HS-5 (cell line): ENCODE data around the gene CD36.
"Not testable (repeated sequence)": the region's sequence is repeated elsewhere in the genome, so short reads cannot be mapped to it uniquely, and the experiment has no call there.

ENCODE experiments used
- DNase-seq: peaks from one replicate; pipeline ENCODE4 v3.0.0-alpha.2; 2012; ENCODE audit warnings: low read depth

The CD36 gene

DNA sequence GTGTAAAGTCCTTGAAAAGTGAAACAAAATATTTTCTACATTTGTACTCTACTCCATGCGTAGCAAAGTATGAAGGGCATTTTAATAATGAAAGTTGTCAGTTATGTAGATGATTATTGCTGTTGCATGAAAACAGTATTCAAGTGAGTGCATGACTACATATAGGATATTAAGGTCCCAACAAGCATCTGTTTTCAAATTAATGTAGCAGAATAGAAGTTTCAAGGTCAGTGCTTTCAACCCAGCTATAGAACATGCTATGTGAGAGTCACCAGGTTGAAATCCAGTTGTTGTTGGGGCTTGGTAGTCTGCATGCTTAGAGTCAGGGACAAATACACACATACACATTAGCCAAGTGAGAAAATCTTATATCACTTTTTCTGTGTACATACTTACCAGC, 14.8 kb downstream of the CD36 start:
- DNase-seq, result no peak

DNA sequence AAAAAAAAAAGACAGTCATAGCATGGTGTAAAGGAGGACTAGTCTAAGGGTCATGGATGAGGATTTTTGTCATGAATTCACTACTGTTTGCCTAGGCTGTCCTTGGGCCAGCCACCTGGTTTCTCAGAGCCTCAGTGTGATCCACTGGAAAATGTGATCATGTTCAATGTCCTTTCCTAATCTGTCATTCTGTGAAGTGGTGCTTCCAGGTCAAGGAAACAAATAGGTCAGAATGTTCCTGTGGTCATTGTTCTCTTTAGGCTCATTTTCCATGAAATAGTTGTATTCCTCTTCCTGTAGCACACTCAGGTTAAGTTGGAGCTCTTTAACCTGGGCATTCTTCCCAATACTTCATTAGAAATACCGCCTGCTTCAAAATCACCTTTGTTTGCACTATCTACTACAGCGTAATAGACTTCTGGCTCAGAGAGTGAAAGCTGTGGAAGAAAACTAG, 16.5 kb downstream of the CD36 start:
- DNase-seq, result no peak

DNA sequence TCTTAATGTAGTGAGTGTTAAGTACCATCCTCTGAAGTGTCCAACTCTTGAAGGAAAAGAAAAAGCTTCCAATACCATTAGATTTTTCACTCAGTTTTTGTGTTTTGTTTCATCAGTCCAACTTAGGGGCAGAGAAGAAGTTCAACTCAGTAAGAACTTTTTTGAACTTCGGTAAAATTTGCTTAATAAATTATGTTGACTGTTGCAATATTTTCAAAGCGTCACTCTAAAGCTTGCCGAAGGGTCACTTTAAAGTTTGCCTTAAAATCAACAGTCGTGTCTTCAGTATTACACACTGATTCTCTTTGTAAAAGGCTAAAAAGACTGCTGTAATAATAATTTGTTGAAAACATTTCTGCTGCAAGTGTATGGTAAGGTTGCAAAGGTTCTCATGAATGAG, 17.6 kb downstream of the CD36 start:
- no peak for DNase-seq

DNA sequence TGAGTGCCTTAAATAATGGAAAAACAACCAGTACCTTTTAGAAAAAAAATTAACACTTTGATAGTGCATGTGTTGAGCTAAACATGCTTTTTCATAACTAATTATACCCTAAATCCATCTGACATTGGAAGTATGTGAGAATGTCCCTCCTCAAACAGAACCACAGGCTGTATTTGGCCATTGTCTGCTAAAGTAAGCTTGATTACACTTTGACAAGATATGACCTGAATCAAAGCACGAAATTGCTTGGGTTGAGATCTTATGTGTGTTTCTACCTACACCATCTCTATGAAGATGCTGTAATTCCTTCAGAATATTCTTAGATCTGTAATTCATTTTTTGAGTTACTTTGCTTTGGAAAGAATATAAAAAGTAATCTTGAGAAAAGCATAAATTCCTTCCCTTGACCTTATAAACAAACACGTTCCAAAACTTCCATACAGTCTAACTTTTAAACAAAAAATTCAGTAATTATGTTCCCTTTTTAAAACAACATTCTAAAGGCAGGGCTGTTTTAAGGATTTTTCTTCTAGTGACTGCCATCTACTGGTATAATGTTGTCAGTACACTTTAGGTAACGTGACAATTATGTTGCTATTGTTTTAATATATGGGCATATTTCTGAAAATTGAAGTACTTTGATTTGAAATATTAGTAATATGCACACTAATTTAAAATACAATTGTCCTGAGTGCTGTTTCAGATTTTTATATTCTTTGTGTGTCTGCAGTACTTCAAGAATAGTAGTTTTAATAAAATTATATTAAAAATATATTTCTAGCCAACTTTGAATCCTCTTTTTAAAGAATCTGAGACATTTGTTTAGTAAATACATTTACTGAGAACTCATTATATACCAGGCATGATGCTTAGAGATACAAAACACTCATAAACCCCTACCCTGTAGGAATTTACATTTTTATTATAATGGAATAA, 20.9 kb downstream of the CD36 start:
- DNase-seq, result no peak

DNA sequence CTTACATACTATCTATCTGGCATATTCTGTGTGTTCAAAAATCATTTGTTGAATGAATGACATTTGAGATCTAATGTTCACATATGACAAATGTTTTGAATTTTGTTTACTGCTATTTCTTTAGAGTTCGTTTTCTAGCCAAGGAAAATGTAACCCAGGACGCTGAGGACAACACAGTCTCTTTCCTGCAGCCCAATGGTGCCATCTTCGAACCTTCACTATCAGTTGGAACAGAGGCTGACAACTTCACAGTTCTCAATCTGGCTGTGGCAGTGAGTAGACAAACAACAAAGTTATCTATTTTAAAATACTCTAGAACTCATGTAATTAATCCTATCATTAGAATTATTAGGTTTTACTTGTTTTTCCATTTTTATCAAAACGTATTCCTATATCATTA, 22.5 kb downstream of the CD36 start:
- no peak for DNase-seq

DNA sequence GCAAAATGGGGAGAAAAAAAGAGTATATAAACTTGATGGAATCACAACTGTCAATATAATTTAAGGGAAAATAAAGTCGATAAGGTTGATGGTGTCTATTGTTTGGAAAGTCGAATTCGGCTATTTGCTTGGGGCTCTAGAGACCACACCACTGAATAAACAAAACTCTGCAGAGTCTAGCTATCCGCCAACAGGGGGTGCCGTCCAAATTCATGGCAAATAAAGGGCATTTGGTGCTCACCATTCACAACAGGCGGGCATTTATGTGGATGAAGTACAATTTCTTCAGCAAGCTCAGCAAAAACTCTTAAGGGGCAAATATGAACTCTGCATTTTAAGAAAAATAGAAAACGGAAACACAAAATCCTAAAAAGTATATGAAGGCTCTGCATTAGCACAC, 23.3 kb downstream of the CD36 start:
- no peak for DNase-seq

DNA sequence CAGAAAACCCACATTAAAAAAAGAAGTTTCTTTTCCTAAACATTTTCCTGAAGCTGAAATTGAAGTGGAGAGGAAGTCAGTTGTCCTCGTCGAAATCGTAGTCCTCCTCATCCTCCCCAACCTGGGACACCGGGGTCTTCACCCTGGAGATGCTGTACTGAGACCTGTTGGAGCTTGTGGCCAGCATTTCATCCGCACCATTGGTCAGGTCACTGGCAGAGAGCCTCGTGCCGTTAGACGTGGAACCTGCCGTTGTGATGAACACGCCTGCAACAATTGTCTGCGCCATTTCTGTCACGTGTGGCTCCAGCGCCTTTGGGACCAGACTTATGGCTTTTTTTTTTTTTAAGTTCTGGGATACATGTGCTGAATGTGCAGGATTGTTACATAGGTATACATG, 23.8 kb downstream of the CD36 start:
- no peak for DNase-seq

DNA sequence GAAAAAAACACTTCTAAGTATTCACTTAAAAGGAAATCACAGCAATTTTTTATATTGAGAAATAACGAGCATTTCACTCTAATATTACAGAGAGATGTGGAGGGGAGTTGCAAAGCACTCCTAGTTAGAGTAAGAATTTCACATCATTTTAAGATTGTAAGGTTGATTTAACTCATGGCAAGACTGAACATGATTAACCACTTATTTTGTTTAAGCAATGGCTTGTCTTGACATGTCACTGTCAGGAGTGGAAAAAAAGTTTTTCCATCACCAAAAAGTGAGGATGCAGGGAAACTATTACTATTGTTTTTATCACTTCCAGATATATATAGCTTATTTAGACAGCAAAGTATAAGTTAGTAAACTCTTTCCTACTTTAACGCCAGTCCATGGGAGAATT, 27.1 kb downstream of the CD36 start:
- no peak for DNase-seq

DNA sequence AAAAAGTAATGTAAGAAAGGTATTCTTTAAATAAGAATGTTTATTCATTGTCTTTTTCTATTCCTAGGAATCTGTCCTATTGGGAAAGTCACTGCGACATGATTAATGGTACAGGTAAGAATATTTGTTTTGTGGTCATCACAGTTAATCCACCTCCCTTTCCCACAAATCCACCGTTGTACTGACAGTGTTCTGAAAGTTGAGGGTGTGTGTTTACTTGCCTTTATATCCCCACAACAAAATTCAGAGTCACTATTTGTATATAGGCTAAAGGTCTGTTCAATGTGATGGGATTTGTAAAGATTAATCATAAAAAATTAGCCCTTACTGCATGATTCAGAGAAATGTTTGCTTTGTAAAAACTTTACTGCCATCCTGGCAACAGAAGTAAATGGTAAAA, 27.9 kb downstream of the CD36 start:
- no peak for DNase-seq

DNA sequence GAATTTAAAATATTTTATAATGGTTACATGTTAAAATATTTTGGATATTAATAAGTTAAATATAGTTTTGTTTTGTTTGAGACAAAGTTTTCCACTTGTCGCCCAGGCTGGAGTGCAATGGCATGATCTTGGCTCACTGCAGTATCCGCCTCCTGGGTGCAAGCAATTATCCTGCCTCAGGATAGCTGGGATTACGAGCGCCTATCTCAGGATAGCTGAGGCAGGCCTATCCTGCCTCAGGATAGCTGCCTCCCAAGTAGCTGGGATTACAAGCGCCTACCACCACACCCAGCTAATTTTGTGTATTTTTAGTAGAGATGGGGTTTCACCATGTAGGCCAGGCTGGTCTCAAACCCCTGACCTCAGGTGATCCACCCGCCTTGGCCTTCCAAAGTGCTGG, 30.9 kb downstream of the CD36 start:
- not testable (repeated sequence) for DNase-seq

DNA sequence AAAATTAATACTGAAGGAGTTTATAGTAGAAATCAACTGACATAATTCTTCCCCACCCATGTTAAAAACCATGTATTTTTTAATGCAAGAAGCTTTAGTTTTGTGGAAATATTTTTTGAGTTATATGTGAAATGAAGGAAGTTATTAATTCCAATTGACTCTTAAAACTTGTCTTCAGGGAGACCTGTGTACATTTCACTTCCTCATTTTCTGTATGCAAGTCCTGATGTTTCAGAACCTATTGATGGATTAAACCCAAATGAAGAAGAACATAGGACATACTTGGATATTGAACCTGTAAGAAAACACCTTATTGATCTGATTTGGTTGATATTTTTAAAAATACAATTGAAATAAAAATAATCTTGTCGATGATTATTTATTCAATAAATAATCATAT, 33.3 kb downstream of the CD36 start:
- DNase-seq, result no peak

DNA sequence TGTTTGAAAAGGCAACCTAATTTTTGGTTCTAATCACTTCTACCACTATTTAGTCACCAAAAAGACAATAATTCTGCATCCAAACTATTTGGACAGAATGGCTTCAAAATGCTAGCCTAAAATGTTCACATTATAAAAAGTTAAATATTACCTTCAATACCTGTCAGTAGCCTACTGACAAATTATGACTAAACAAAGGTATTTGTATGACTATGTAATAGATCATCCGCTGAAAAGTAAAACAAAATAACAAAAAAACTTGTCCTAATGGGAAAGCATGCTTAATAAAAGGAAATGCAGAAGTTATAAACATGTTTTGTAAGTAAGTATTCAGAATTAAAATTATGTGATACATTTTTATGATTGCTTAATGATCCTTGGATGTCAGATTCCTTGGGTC, 36.6 kb downstream of the CD36 start:
- no peak for DNase-seq

DNA sequence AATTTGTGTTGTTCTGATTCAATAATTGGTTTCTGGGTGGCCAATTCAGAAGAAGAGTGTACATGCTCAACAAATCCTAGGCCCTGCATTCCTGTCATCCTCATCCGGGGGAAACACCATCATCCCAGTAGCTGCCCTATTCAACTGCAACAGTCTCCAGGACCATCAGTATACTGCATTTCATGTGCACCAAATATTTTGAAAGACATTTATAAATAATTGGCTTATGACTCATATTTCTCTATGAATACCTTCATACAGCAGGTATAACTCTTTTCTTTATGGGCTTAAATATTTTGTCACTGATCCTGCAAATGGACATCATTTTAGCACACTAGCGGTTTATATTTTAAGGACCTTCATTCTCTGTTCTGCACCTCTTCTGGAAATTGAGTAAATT, 38.0 kb downstream of the CD36 start:
- DNase-seq, result no peak

DNA sequence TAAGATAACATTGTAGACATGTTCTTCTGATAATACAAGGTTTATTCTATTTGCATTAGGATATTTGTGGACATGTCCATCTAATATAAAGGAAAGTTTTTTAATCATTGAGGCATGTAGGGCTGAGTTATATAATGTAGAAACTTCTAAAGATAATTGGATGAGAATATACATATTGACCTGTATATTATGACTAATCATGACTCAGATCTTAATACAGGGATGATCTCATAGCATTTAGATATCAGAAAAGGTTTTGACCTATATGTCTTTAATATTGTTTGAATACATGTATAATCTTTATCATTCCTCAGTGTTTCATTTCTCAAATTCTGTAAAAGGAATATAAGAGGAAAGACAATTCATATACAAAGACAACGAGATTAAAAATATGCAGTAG, 39.2 kb downstream of the CD36 start:
- peak; percentile 6 for DNase-seq

DNA sequence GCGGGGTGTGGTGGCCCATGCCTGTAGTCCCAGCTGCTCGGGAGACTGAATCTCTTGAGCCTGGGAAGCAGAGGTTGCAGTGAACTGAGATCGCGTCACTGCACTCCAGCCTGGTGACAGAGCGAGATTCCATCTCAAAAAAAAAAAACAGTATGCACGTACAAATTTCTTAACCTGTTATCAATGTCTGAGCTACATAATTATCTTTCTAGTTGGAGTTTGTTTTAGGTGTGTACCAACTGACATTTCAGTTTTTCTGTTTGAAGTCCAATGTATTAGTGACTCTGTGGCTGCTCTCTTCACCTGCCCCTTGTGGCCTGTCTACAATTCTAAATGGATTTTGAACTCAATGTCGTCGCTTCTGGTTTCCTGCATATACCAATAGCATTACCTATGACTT, 40.3 kb downstream of the CD36 start:
- no peak for DNase-seq

DNA sequence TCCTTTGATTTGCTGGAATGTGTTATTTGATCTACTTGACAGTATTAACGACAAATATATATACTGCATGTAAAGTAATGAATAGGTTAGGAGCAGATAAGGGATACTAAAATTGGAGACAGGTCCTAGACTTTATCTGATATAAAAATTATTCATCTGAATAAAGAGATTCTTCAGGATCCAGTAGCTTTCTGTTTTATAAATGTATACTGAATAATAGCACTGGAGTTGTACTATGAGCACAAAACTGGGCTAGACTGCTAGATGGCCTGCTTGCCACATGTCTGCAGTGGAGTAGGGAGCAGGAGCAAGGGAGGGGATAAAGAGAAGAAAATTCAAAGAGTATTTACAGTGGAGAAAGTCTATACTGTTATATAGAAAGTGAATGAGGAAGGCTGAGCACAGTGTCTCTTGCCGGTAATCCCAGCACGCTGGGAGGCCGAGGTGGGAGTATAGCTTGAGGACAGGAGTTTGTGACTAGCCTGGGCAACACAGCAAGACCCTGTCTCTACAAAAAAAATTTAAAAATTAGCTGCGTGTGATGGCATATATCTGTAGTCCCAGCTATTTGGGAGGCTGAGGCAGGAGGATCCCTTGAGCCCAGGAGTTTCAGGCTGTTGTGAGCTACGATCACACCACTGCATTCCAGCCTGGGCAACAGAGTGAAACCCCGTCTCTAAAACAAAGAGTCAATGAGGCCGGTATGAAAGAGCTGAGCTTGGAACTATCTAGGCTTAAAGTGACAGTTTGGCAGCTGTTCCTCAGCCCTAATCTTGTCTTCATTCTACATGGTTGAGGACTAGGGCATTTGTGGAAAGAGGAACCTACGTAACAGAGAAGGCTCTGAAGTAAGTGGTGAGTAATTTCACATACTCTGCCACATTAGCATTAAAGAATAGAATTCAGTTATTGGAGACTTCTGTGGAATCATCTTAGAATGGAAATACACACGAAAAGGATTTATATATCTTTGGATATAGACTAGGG, 41.8 kb downstream of the CD36 start:
- no peak for DNase-seq

DNA sequence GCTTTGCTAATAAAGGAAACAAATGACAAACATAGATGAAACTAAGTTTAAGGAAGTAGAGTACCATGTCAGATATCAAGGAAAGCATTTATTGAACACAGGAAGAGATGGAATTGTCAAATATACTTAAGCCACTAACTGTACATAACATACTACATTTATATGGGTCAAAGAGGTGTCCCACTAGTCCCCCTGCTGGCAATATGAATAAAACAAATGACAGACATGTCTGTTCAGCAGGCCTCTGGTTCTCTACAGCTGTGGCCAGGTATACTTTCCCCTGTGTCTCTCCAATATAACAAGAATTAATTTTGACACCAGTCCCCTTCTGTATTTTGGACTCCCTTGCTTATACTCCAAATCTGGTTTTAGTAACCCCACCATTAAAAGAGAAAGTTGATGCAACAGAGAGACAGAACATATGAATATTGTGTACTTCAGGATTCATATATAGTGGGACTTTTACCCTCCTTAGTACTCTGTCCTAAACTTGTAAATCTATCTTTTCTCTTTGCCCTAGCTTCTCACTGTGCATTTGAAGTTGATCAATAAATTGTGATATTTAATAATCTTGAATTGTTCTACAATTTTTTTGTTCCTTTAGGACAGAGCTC, 42.9 kb downstream of the CD36 start:
- DNase-seq, result no peak

DNA sequence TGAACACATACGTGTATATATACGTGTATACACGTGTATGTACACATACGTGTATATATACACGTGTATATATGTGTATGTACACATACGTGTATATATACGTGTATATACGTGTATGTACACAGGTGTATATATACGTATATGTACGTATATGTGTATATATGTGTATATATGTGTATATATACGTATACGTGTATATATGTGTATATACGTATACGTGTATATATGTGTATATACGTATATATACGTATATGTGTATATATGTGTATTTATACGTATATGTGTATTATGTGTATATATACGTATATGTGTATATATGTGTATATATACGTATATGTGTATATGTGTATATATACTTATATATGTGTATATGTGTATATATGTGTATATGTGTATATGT, 44.3 kb downstream of the CD36 start:
- no peak for DNase-seq

DNA sequence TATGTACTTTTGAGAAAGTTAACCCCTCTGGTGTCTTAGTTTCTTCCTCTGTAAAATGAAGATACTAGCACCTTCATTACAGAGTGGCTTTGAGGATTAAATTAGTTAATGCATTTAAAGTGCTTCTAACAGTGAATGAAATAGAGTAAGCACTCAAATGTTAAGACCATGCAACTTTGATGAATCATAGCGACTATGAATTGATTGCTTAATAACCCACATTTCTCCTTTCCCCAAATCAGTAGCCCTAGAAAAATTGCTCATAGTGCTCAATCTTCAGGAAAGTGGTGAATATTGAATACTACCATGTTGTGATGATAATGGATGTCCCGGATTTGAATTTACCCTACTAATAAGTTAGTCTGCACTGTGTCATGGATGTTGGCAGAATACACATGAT, 48.1 kb downstream of the CD36 start:
- DNase-seq, result no peak

DNA sequence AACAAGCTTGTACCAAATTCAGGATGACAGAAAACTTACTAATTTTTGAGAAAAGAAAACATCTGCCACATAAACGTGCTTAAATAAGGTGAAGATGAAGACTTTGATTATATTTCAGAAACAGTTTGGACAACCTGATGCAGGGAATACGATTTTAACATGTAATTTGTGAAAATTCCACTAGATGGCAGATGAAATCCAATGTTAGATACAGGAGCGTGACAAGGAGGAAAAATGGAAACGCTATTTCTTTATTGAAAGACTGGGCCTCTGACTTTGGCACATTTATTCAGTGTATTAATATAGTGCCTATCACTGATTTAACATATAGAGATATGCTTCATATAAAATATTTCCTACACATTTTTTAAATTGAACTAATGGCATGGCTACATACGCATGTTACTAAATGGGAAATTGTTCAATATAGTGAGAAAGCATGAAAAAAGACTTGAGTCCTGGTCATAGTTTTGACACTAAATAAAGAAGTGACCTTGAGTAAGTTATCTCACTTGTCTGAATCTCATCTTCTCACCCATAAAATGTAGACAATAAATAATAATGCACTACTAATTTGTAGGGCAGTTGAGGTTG, 60.7 kb downstream of the CD36 start:
- DNase-seq, result no peak

DNA sequence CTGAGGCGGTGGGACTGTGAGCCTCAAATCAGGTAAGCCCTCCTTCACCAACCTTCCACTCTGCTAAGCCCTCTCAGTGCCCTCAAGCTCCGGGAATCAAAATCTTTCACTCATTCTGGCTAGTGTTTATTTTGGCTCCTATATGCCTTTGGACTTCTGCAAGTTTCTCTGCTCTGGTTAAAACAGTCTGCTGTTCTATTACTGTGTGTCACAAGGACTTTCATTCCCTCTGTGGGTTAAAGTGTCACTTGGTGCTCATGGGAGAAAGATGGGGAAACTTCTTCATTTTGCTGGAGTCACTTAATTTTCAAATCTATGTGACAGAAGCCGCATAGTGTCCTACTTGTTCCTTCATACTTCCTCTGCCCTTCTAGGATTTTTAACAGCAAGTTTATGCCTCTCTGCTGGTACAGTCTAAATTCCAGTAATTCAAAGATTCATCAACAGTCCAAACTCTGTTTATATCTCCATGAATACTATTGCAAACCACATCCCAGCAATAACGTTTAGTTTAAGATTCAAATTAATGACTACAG, 61.3 kb downstream of the CD36 start:
- no peak for DNase-seq

DNA sequence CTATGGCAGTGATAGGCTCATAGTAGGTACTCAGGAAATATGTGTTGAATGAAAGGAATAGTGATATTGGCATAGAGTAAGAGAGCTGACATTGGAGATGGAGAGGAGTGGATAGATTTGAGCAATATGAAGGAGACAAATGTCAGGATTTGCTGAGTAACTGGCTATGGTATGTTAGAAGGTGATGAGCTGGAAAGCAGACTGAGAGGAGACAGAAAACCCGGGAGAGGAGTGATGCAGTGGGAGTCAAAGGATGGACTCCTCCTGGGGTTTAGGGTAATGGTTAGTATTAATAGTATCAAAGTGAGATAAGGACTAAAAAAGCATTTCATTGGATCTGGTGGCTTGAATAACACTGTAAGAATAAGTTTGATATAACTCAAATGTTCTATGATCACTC, 64.8 kb downstream of the CD36 start:
- DNase-seq, result no peak
